CD4-positive, alpha-beta memory T cell (primary cell): Measurements from ENCODE around the gene KHDC1L. TPM values are rescaled to one million over a fixed set of nuclear protein-coding genes. Genes with fewer than 3 reads are reported as not detected.
A peak's percentile ranks its signal among the peaks of the same experiment; 100 is the strongest.
"Not testable (repeated sequence)": the region's sequence is repeated elsewhere in the genome, so short reads cannot be mapped to it uniquely, and the experiment has no call there.

Experiments
- CTCF ChIA-PET: fragments of 350-600 bp; sonication (Branson Sonifier 250); formaldehyde crosslinking; loops from one replicate; lab custom pipeline; 2021; ENCODE audit warnings: inconsistent platforms; ENCODE audit not compliant: partially characterized antibody; lab: Charles Lee
- POLR2A ChIA-PET: fragments of 350-600 bp; sonication (Branson Sonifier 250); formaldehyde crosslinking; loops from one replicate; lab custom pipeline; 2021; ENCODE audit not compliant: partially characterized antibody; lab: Charles Lee
- DNase-seq, 5 donors: peaks; one replicate each; pipeline versions ENCODE4 v3.0.0 to v3.0.0-alpha.2; 2020 to 2022; ENCODE audit warnings: mixed read lengths in 1 of 5
- H3K27ac ChIP-seq: one replicate; pipeline ENCODE4 v1.7.0; 2013; ENCODE audit warnings: low read depth, low read length
- H3K27me3 ChIP-seq: 2 replicates; pipeline ENCODE4 v1.7.0; 2013; ENCODE audit warnings: mild to moderate bottlenecking, low read length, moderate library complexity; ENCODE audit not compliant: insufficient read depth
- H3K36me3 ChIP-seq: 2 replicates; pipeline ENCODE4 v1.7.0; 2013; ENCODE audit warnings: mild to moderate bottlenecking, low read length, moderate library complexity; ENCODE audit not compliant: insufficient read depth
- H3K4me1 ChIP-seq: 2 replicates; pipeline ENCODE4 v1.7.0; 2013; ENCODE audit warnings: mild to moderate bottlenecking, low read length, moderate library complexity; ENCODE audit not compliant: insufficient read depth
- H3K4me3 ChIP-seq, 2 donors: one replicate each; pipeline ENCODE4 v1.7.0; 2013; ENCODE audit warnings: low read length in 2 of 2, mild to moderate bottlenecking in 1 of 2
- H3K9me3 ChIP-seq, 2 donors: one replicate each; pipeline ENCODE4 v1.7.0; 2013; ENCODE audit warnings: low read length in 2 of 2, control low read depth in 1 of 2; ENCODE audit not compliant: control insufficient read depth in 1 of 2
- H3K27ac Mint-ChIP-seq, 7 donors: one replicate each; pipeline ENCODE4 v1.8.0; 2020 to 2021; ENCODE audit warnings: mixed read lengths in 7 of 7, mild to moderate bottlenecking in 6 of 7, inconsistent platforms in 3 of 7, moderate library complexity in 3 of 7
- H3K27me3 Mint-ChIP-seq, 2 donors: one replicate each; pipeline ENCODE4 v1.8.0; 2020 to 2021; ENCODE audit warnings: mixed read lengths in 2 of 2
- H3K36me3 Mint-ChIP-seq, 2 donors: one replicate each; pipeline ENCODE4 v1.8.0; 2020 to 2021; ENCODE audit warnings: mixed read lengths in 2 of 2, inconsistent platforms in 1 of 2, mild to moderate bottlenecking in 1 of 2
- H3K4me1 Mint-ChIP-seq, 4 donors: one replicate each; pipeline ENCODE4 v1.8.0; 2020 to 2021; ENCODE audit warnings: mixed read lengths in 4 of 4, mild to moderate bottlenecking in 1 of 4
- H3K4me3 Mint-ChIP-seq, 8 donors: one replicate each; pipeline ENCODE4 v1.8.0; 2020 to 2021; ENCODE audit warnings: mixed read lengths in 8 of 8, mild to moderate bottlenecking in 7 of 8, moderate library complexity in 6 of 8, inconsistent platforms in 3 of 8
- H3K9me3 Mint-ChIP-seq, 8 donors: one replicate each; pipeline ENCODE4 v1.8.0; 2020 to 2021; ENCODE audit warnings: mixed read lengths in 8 of 8, mild to moderate bottlenecking in 5 of 8, inconsistent platforms in 3 of 8, moderate library complexity in 1 of 8
- intact Hi-C: fragments of 100-400 bp; cut with micrococcal nuclease; formaldehyde crosslinking; loops from one replicate; pipeline ENCODE4 v1.15.1; 2023
- polyA plus RNA-seq, 2 donors: library from polyadenylated mRNA; unstranded; fragments of 300-500 nt; fragmentation: Illumina TruSeq; gene quantifications; one replicate each; pipeline ENCODE4 v1.2.3, GENCODE V29; 2021
- total RNA-seq, 2 experiments: library from RNA; stranded (reverse); gene quantifications; one replicate each; pipeline ENCODE4 v1.2.3, GENCODE V29; 2021

Gene KHDC1L
- total RNA-seq (not detected), polyA plus RNA-seq (not detected)

DNA sequence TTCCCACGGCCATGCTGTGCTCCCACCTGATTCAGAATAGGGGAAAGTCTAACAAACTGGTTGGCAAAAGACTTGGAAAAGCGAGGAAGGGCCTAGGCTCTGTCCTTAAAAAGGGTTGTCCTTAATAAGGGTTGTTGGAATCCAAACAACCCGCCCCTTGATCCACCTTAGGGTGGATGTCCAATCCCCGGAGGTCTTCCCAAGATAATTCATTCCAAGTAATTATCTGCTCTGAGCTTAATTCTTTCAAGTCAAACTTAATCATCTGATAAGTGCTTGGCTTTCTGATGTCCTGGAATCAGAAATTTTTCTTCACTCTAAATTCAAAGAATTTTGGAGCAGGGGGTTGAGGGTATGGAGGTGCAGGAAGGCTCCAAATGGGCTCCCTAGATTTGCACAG is at the start of gene KHDC1L:
TSS of gene KHDC1L (minus strand) at position 101 of the 400 bp plus-strand sequence. CDS start at position 13, 88 bp downstream.
- no peak within 1 kb of the TSS for H3K4me3 Mint-ChIP-seq
- H3K4me1 Mint-ChIP-seq, result no peaks in the 10 kb centered on the region
- H3K27ac ChIP-seq, result no peak within 1 kb of the TSS
- no peaks in the 10 kb centered on the region for H3K9me3 ChIP-seq
- no peaks in the 10 kb centered on the region for H3K27me3 ChIP-seq
- ChIA-PET CTCF (no interaction called here), POLR2A (no interaction called here)
- DNase-seq, result no peak
- intact Hi-C loops, result no loop called here
- peaks cover 0 to 1% of the 10 kb centered on the region in 2 donors for H3K27me3 Mint-ChIP-seq
- H3K27ac Mint-ChIP-seq, result peak within 1 kb of the TSS in 1 of 7 donors; percentile 54
- H3K36me3 Mint-ChIP-seq, result no peaks in the 10 kb centered on the region
- no peaks in the 10 kb centered on the region for H3K9me3 Mint-ChIP-seq
- no peaks in the 10 kb centered on the region for H3K4me1 ChIP-seq
- H3K36me3 ChIP-seq, result no peaks in the 10 kb centered on the region
- no peak within 1 kb of the TSS for H3K4me3 ChIP-seq

- POLR2A ChIA-PET, H3K4me3 ChIP-seq, CTCF ChIA-PET, H3K36me3 Mint-ChIP-seq, DNase-seq, H3K27me3 Mint-ChIP-seq, H3K4me3 Mint-ChIP-seq, H3K9me3 Mint-ChIP-seq, H3K27me3 ChIP-seq, H3K4me1 ChIP-seq, H3K9me3 ChIP-seq, H3K36me3 ChIP-seq, H3K27ac ChIP-seq: not testable (repeated sequence)
- intact Hi-C loops, result loop anchor here (10.0 kb wide), 1 partner anchor 56 kb away; no protein-coding TSS in a partner anchor
- Mint-ChIP-seq H3K4me1 (peaks cover 6 to 24% (median 11%) of the 10 kb centered on the region in 4 donors), H3K27ac (peak overlapping the region in 1 of 7 donors; percentile 42)
Observed at GRCh38 chr6:73269296-73269695, 44.0 kb upstream of the KHDC1L start.

DNA sequence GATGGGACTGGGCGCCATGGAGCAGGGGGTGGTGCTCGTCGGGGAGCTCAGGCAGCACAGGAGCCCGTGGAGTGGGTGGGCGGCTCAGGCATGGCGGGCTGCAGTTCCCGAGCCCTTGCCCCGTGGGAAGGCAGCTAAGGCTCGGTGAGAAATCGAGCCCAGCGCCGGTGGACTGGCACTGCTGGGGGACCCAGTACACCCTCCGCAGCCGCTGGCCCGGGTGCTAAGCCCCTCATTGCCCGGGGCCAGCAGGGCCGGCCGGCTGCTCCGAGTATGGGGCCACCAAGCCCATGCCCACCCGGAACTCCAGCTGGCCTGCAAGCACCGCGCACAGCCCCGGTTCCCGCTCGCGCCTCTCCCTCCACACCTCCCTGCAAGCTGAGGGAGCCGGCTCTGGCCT is 43.6 kb upstream of the KHDC1L start:
- H3K4me3 ChIP-seq, H3K4me3 Mint-ChIP-seq, H3K27me3 Mint-ChIP-seq, H3K36me3 ChIP-seq, H3K27me3 ChIP-seq, H3K36me3 Mint-ChIP-seq, H3K4me1 ChIP-seq, H3K27ac Mint-ChIP-seq, POLR2A ChIA-PET, CTCF ChIA-PET, H3K27ac ChIP-seq, DNase-seq, H3K9me3 ChIP-seq, H3K9me3 Mint-ChIP-seq: not testable (repeated sequence)
- H3K4me1 Mint-ChIP-seq, result peaks cover 7 to 28% (median 13%) of the 10 kb centered on the region in 4 donors
- intact Hi-C loops, result loop anchor here (10.0 kb wide), 1 partner anchor 56 kb away; no protein-coding TSS in a partner anchor

GRCh38 chr6:73264446-73264845 is 39.1 kb upstream of the KHDC1L start:
- peak overlapping the region in 4 of 7 donors; percentile 17 to 67 (median 50) for H3K27ac Mint-ChIP-seq
- POLR2A ChIA-PET, result interaction anchor here (0.9 kb wide), 1 partner anchor 154 kb away, joined by 3 read pairs; no protein-coding TSS in a partner anchor
- peaks cover 13 to 43% (median 23%) of the 10 kb centered on the region in 4 donors for H3K4me1 Mint-ChIP-seq
- DNase-seq, result no peak
- H3K27ac ChIP-seq, result no peak overlapping the region
- H3K36me3 Mint-ChIP-seq, result peaks cover 0 to 4% of the 10 kb centered on the region in 2 donors
- H3K9me3 ChIP-seq, result no peaks in the 10 kb centered on the region
- no peaks in the 10 kb centered on the region for H3K27me3 Mint-ChIP-seq
- CTCF ChIA-PET, result interaction anchor here (0.9 kb wide), 2 partner anchors 63 to 135 kb away, joined by 3 read pairs; no protein-coding TSS in a partner anchor
- H3K4me1 ChIP-seq, result peaks cover 23% of the 10 kb centered on the region
- no peaks in the 10 kb centered on the region for H3K9me3 Mint-ChIP-seq
- no peaks in the 10 kb centered on the region for H3K36me3 ChIP-seq
- peak overlapping the region; percentile 75 to 88 (median 82) for H3K4me3 Mint-ChIP-seq
- intact Hi-C loops, result loop anchor here (5.0 to 10.0 kb wide), 2 partner anchors 60 to 188 kb away; partner anchors contain the start of gene CGAS
- H3K4me3 ChIP-seq, result no peak overlapping the region
- no peaks in the 10 kb centered on the region for H3K27me3 ChIP-seq

DNA sequence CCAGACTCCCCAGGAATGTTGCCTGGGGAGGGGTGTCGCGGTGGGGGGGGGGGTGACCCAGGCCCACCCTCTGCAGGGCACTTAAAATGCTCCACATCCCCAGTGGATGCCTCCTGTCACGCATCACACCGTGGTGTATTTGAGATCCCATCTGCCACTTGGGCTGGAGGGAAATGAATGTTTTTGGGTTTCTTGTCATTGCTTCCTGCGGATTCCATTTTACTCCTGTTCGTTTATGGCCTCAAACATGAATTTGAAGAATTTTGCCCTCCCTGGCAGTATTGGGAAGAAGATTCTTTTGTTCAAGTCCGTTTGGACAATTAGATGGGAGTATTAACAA is 38.2 kb upstream of the KHDC1L start:
- no peaks in the 10 kb centered on the region for H3K9me3 ChIP-seq
- DNase-seq, result no peak
- peaks cover 13 to 43% (median 23%) of the 10 kb centered on the region in 4 donors for H3K4me1 Mint-ChIP-seq
- peak overlapping the region; percentile 43 to 82 for H3K4me3 ChIP-seq
- peaks cover 0 to 4% of the 10 kb centered on the region in 2 donors for H3K36me3 Mint-ChIP-seq
- H3K27ac Mint-ChIP-seq, result peak overlapping the region in 4 of 7 donors; percentile 39 to 75 (median 64)
- peak overlapping the region; percentile 75 to 88 (median 82) for H3K4me3 Mint-ChIP-seq
- no peaks in the 10 kb centered on the region for H3K9me3 Mint-ChIP-seq
- intact Hi-C loops, result loop anchor here (2.0 to 10.0 kb wide), 3 partner anchors 61 to 643 kb away; partner anchors contain the start of gene CGAS
- H3K27ac ChIP-seq, result peak overlapping the region; percentile 58
- CTCF ChIA-PET, result interaction anchor here (0.9 kb wide), 1 partner anchor 134 kb away, joined by 3 read pairs; no protein-coding TSS in a partner anchor
- no peaks in the 10 kb centered on the region for H3K36me3 ChIP-seq
- POLR2A ChIA-PET, result interaction anchor here (0.7 to 1.6 kb wide), 3 partner anchors 55 to 187 kb away, joined by 3 to 5 read pairs (median 3); no protein-coding TSS in a partner anchor
- H3K27me3 ChIP-seq, result no peaks in the 10 kb centered on the region
- no peaks in the 10 kb centered on the region for H3K27me3 Mint-ChIP-seq
- peaks cover 23% of the 10 kb centered on the region for H3K4me1 ChIP-seq

GRCh38 chr6:73262671-73263569 is 37.6 kb upstream of the KHDC1L start, which contains the start of gene KHDC1:
TSS of gene KHDC1 (minus strand) at chr6:73263196. CDS start at chr6:73242517, 20,679 bp downstream.
- Mint-ChIP-seq H3K36me3 (peaks cover 0 to 2% of the 10 kb centered on the region in 2 donors), H3K27ac (peak within 1 kb of the TSS; percentile 47 to 94 (median 81)), H3K4me1 (peaks cover 13 to 43% (median 23%) of the 10 kb centered on the region in 4 donors), H3K4me3 (peak within 1 kb of the TSS; percentile 78 to 92 (median 86)), H3K27me3 (no peaks in the 10 kb centered on the region), H3K9me3 (no peaks in the 10 kb centered on the region)
- DNase-seq, result peak; percentile 48 to 59 (median 56)
- Histone ChIP-seq H3K27me3 (no peaks in the 10 kb centered on the region), H3K27ac (peak within 1 kb of the TSS; percentile 58), H3K4me1 (peaks cover 23% of the 10 kb centered on the region), H3K36me3 (no peaks in the 10 kb centered on the region), H3K4me3 (peak within 1 kb of the TSS; percentile 43 to 82), H3K9me3 (no peaks in the 10 kb centered on the region)
- ChIA-PET CTCF (no interaction called here), POLR2A (interaction anchor here (0.7 to 1.6 kb wide), 4 partner anchors 46 to 188 kb away, joined by 3 to 5 read pairs (median 3); no protein-coding TSS in a partner anchor)
- intact Hi-C loops, result loop anchor here (2.0 to 10.0 kb wide), 3 partner anchors 62 to 642 kb away; partner anchors contain the start of gene CGAS

- no peak overlapping the region for H3K27ac ChIP-seq
- no peak for DNase-seq
- Mint-ChIP-seq H3K27ac (no peak overlapping the region), H3K4me1 (peaks cover 6 to 14% (median 9%) of the 10 kb centered on the region in 4 donors), H3K4me3 (no peak overlapping the region), H3K27me3 (no peaks in the 10 kb centered on the region), H3K36me3 (no peaks in the 10 kb centered on the region), H3K9me3 (no peaks in the 10 kb centered on the region)
- H3K27me3 ChIP-seq, result no peaks in the 10 kb centered on the region
- H3K36me3 ChIP-seq, result no peaks in the 10 kb centered on the region
- POLR2A ChIA-PET, result no interaction called here
- no peaks in the 10 kb centered on the region for H3K9me3 ChIP-seq
- no peak overlapping the region for H3K4me3 ChIP-seq
- intact Hi-C loops, result no loop called here
- CTCF ChIA-PET, result no interaction called here
- peaks cover 15% of the 10 kb centered on the region for H3K4me1 ChIP-seq
Observed at GRCh38 chr6:73258721-73259120, 33.4 kb upstream of the KHDC1L start.
